NCI-H2196 treated with DMSO at 0.1 percent for 48 hours (cell line): ENCODE data around the gene LRRC74A.
"Not testable (repeated sequence)": the region's sequence is repeated elsewhere in the genome, so short reads cannot be mapped to it uniquely, and the experiment has no call there.

Experiments
- DNase-seq: peaks from one replicate; lab custom pipeline; 2025; ENCODE audit not compliant: unreplicated experiment; lab: John Stamatoyannopoulos, UW

The LRRC74A gene

DNA sequence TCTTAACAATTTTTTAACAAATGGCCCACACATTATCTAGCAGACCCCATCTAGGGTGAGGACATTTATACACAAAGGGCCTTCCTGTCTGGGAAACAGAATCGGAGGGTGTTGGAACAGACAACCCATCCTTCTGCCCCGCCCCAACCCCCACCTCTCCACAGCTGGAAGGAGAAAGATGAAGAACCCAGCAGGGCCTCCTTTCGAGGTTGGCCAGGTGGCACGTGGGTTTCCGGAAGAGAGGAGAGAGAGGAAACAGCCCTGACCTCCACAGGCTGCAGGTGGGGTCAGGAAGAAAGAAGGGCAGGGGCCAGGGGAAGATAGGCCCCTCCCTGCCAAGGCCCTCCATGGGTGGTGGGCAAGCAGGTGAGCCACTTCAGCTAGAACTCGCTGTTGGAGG, 57.2 kb downstream of the LRRC74A start:
- no peak for DNase-seq

DNA sequence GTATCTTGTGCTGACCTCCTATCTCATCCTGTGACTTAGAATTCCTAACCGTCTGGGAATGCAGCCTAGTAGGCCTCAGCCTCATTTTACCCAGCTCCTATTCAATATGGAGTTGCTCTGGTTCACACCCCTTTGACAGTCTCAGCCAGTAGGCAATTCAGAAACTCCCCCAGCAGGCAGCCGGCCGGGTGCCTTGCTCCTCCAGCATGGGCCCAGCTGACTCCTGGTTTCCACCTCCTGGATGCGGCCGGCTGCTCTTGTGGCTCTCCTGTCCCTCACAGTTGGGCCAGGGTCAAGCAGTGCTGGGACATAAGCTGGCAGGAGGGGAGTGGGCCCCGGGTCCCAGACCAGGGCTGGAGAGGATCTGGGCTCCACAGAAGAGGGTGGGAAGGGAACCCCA, 58.2 kb downstream of the LRRC74A start:
- no peak for DNase-seq

DNA sequence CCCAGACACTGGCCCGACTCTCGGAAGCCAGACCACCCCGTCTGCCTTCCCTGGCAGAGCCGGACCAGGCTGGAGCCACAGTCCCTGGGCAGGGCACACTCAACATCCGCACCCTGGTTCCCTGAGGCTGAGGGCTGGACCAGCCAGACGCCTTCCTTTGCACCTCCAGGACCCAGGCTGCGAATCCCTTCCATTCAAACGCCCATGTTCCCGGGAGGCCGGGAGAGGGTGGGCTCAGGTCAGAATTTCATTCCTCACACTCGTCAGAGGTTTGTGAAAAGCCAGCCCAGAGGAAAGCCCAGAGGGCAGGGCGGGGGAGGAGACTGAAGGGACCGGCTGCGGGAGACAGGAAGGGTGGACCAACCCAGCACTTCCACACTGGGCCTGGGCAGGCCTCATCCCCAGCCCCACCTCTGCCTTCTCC, 58.7 kb downstream of the LRRC74A start:
- no peak for DNase-seq

DNA sequence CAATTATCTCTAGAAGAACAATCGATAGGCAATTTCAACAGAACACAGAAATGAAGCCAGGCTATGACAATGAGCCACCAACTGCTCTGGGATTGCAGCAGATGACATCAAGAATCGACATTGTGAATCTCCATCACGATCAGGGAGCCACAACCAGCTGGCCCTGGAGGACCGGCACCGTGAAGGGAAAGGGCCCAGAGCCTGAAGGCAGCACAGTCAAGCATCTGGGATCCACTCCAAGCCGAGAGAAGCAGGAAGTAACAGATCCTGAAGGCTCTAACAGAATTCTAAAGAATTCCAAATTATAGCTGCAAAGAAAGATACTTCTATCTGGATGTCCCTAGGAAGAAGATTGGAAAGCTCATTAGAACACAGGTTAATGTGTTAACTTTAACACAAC, 61.0 kb downstream of the LRRC74A start:
- DNase-seq: no peak

DNA sequence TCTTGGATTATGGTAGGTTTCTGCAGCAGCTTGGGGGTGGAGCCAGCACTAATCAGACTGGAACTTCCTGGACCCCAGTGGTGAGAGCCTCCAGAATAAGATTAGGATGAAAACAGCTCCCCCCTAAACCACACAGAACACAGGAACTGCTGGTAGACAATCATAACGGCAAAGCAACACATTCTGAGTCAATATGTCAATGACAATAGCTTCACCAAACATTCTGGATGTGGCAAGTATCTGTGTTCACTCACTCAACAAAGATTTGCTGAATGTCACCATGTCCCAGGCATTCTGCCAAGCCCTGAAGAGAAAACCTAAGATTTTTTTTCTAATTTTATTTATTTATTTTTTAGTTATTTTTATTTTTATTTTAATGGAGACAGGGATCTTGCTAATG, 65.2 kb downstream of the LRRC74A start:
- no peak for DNase-seq

DNA sequence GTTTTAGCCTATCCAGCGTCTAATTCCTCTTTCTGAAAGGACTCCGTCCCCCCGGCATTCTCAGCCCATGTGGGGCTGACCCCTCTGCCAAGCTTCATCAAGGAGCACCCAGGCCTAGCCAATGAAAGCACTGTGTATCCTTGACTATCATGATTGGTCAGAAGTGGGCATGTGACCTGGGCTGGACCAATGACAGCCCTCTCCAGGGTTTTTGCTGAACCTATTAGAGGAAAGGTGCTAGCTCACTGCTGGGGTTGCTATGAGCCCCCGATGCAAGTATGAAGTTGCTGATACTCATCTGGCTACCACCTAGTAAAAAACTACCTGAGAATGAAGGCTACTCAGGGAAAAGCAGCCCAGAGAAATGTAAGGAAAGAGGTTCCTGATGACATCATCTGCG, 68.1 kb downstream of the LRRC74A start:
- DNase-seq: no peak

DNA sequence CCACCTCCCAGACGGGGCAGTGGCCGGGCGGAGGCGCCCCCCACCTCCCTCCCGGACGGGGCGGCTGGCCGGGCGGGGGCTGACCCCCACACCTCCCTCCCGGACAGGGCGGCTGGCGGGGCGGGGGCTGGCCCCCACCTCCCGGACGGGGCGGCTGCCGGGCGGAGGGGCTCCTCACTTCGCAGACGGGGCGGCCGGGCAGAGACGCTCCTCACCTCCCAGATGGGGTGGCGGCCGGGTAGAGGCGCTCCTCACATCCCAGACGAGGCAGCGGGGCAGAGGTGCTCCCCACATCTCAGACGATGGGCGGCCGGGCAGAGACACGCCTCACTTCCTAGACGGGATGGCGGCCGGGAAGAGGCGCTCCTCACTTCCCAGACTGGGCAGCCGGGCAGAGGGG, 71.8 kb downstream of the LRRC74A start:
- DNase-seq: not testable (repeated sequence)

DNA sequence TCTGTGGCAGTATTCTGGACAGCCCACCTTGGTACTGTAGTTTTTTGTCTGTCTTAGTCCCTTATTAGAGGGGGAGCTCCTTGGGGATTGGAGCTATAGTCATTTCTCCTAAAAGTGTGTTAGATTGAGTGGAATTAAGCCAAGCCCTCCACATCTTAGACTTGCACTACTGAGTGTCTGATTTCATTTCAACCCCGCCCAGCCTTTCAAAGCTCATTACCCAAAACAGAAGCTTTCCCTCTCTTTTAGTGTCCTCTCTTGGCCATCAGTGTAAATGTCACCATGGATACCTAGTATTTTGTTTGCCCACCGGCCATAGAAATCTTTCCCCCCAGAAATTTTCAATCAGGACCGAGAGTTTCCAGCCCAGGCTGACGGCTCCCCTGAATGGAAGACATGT, 74.5 kb downstream of the LRRC74A start:
- no peak for DNase-seq

DNA sequence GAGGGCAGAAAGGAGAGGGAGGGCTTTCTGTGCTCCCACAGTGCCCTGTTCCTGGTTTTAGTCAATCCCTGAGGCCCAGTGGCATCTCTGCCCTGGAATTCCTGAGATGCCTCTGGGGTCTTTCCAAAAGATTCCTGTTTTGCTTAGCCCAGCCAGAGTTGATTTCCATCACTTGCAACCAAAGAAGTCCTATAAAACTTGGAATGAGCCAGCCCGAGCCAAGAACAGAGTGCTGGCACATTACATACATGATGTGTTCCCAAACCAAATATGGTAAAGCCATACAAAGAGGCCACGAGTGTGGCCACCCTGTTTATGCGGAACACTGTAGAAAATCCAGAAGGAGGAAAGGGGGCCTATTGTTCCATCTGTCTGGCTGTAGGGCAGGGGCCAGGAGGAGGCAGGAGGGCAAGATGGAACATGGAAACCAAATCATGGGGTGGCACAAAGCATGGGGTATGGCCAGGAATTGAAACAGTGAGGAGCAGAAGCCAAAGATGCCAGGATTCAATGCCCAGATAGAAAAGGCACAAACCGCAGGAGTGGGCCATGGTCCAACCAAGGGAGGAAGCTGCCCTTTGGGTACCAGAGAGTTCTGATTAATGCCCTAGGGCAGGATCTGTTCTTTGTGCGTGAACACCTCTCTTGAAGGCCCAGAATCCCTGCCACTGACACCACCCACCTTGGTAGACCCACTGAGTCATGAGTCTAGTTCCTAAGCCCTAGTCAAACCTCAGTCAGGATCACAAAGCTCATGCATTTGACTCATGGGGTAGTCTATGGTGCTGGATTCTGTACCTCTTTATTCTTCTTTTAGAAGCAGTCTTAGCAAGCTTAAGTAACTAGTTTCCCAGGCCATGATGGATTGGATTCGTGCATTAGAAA, 75.2 kb downstream of the LRRC74A start:
- no peak for DNase-seq

DNA sequence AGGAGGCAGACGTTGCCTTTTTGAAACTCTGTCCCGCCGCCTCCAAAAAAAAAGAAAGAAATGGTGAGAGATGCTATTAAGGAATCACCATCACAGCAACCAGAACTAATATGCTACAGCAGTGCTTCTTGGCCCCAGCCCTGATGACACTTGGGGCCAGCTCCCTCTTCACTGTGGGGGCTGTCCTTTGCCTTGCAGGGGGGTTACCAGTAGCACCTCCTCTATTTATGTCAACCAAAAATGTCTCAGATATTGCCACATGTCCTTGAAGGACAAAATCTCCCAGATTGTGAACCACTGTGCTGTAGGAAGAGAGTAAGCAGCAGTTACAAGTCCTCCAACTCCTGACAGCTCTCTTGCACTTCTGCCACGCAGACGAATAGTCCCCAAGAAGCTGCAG, 76.4 kb downstream of the LRRC74A start:
- DNase-seq: no peak

DNA sequence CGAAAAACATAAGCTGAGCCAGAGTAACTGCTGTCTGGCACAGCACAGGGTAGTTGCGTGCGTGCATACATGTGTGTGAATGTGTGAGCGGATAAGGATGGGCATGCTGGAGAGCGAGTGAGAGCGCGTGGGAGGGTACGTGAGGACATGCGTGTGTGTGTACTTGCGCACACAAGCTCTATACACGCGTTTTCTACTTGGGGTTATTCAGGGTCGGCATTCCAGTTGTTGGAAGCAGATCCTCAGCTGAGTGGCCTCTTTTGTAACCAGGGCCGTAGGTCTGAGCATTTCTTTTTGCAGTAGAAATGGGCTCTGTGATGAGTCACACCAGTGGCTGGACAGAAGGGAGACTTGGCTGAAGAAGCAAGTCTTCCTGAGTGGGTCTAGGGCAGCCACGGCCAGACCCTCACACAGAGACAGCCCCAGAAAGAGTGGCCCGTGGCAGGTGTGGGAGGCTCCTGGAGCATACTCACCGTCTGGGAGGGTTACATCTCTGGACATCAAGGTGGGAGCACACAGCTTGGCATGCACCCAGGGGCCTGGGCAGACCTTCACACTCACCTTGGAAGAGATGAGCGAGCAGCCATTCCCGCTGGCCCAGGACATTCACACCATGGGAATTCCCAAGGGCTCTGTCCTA, 78.0 kb downstream of the LRRC74A start:
- DNase-seq: no peak

DNA sequence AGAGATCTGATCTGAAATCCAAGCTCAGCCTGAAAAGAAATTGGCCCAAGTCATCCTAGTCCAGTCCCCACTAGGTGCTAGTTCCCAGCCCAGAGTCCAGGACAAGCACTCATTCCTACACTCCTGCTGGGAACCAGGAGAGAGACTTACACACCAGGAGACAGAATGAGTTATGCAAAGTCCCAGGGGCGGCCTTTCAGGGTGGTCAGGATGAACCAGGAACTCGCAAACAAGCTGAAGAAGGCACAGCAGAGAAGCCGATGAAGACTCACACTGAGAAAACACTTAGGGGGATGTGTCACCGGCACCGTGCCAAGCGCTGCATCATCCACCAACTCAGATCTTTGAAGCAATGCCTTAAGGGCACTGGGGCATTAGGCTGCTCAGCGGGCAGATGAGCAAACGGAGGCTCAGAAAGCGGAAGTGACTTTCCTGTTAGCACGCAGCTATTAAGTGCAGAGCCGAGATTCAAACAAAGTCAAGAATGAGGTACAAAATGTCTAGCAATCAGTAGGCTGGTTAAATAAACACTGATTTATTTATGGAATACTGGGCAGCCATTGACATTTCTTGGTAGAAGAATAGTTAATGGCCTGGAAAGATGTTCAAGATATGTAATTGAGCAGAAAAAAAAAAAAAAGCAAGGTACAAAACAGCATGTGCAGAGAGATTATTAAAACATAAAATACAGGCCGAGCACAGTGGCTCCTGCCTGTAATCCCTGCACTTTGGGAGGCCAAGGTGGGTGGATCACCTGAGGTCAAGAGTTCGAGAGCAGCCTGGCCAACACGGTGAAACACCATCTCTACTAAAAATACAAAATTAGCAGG, 78.7 kb downstream of the LRRC74A start:
- DNase-seq: no peak

DNA sequence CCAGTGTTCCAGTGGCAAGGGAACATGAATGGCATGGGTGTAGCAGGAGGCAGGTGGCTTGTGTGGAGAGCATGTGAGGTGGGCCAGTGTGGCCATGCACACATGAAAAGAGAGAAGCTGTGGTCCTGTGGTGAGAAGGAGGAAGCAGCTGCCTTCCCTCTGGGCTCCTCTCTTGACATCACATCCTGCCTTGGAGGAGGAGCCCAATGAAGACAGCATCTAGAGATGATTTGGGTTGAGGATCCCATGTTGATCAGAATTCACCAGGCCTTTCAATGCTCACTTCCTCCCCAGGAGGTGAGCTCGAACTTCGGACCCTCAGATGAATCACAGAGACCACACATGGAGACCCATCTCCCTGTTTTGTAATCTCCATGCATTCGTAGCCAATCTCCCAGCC, 82.6 kb downstream of the LRRC74A start:
- DNase-seq: no peak

DNA sequence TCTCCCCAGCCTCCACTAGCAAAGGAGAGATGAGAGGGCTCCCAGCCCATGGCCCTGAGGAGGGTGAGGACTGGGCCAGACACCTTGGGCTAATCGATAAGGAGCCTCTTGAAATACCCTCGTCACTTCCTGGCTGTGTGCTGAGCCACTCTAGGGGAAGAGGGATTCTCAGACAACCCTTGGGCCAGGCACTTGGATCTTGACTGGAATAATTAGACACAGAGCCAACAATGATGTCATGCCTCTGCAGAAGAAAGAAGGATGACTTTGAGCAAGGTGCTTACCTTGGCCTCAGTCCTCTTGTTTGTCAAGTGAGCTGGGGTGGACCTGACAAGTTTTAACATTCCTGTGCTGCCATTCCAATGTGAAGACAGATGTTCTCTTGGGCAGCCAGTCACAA, 83.1 kb downstream of the LRRC74A start:
- DNase-seq: no peak

DNA sequence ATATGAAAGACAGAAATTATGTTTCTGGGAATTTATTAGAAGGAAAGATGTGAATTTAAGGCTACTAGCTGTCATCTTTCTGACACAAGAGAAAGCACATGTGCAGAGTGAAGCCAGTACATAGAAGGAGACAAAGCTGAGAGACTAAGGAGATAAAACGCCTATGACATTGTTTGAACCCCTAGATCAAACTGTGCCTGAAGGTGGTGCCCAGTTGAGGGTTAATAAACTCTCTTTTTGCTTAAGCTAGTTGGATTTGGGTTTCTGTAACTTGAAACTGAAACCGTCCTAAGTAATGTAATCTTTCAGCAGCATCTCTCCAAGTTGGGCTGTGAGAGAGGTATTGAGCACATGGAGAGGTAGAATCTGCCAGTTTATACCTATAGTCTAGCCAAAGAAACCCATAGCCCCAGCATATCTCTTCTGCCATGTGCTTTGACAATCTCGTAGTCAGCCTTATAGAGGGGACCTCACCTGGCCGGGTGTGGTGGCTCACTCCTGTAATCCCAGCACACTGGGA, 84.2 kb downstream of the LRRC74A start:
- no peak for DNase-seq

DNA sequence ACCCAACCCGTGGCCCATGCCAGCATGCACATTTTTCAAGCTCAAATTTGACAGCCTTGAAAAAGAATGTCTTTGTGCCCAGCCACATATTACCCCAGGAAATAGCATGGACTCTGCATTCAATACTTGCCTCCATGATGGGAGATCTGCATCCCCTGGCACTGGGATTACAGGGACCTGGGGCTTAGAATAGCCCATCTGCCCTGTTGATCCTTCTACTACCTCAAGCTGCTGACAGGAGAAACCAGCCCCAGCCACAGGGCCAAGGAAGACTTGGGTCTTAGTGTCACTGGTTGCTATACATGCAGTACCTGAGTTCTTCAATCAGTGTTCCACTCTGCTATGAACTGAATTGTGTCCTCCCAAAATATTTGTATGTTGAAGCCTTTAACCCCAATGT, 85.3 kb downstream of the LRRC74A start:
- no peak for DNase-seq

DNA sequence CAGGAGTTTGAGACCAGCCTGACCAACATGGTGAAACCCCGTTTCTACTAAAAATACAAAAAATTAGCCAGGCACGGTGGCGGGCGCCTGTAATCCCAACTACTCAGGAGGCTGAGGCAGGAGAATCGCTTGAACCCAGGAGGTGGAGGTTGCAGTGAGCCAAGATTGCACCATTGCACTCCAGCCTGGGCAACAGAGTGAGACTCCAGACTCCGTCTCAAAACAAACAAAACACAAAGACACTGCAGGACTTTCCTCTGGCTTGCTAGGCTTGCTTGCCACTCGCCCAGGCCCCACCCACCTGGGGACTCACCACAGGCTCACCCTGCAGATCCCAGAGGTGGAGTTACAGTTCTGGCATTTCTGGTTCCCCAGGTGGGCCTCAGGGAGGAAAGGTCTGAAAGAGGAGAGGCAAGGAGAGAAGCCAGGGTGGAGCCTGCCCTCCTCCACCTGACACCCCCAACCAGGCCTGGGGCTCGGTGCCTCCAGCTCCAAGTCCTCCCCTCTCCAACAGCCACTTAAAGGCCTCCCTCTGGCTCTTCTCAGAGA, 88.4 kb downstream of the LRRC74A start:
- DNase-seq: peak; percentile 46

DNA sequence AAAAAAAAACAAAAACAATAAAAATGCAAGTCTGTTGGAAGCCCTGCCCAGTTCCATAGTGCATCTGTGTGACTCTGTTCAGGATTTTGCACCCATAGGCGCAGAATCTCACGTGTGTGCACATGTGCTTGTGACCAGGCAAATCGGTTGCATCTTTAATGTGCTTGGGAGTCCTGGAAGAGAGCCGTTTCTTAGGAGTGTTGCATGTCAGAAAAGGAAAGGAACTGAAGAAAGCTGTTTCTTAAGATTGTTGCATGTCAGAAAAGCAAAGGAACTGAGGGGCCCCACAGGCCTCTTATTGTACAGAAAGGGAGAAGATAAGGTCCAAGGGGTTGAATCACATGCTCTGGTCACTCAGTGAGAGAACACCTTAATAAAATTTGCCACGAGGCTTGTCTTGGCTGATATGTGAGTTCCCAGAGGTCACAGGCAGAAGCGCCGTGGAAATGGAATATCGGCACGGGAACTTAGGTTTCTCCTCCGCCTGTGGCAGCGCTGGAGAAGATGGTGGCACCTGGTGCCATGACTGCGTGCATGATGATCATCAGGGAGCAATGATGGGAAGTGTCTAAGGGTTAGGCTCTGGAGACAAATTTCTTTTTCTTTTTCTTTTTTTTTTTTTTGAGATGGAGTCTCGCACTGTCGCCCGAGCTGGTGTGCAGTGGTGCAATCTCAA, 90.0 kb downstream of the LRRC74A start:
- no peak for DNase-seq

DNA sequence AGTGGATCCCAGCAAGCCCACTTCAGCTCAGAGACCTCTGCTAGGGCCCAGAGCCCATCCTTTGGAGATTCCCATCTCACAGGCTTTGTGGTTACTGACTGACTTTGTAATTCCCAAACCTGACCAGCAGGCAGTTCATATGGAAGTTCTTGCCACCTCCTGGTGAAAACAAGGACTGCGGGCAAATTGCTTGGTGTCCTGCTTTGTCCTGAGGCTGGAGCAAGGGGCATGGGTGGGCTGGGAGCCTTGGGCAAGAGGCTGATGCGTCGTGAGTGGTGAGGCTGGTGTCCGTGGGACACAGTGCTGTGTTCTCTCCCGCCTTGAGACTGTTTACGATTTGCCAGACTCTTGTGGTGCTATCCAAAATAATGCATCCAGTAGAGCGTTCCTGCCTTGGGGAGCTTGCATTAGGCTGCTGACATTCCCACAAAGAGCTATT, 91.0 kb downstream of the LRRC74A start:
- DNase-seq: peak; percentile 18

DNA sequence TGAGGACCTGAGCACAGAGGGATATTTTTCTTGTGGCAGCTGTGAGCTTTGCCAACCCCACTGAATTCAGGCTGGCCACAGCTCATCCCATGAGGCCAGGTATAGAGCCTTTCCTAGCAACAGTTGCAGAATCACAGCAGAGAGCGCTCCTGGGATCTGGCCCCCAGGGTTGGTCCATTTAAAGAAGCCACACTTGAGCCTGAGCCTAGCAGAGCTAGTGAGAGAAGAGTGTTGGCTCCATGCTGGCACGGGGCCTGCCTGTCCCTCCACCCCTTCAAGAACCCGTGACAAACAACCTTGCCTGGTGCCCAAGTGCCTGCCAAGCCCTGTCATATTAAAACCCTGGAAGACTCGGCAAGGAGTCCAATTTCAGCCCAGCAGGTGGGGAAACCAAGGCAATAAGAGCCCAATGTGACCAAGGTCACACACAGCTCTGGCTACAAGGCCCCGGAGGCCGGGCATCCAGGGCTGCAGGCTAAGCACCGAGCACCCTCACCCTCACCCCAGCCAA, 91.6 kb downstream of the LRRC74A start:
- peak; percentile 82 for DNase-seq
